ENCODE data around the gene CEP43.

- TF ChIP-seq RAD21 (IDR thresholded peaks at IDR 0.05 in 1 of 2, conservative IDR thresholded peaks at IDR 0.05 in 1 of 2; ENCODE audit: low read depth in 2 of 2, low read length in 2 of 2) = no peak
- no peak for TF ChIP-seq EZH2 (IDR thresholded peaks at IDR 0.05; ENCODE audit: low read depth, low read length, severe bottlenecking)
- TF ChIP-seq CTCF (IDR thresholded peaks at IDR 0.05; ENCODE audit: control extremely low read depth in 1 of 3, insufficient read depth in 1 of 3, low read depth in 1 of 3, low read length in 3 of 3) = no peak
Observed at GRCh38 chr6:166988674-166989201, 10.5 kb upstream of the CEP43 start.
